Right atrium auricular region (tissue), 2 donors: Measurements from ENCODE around the gene SPEF2. TPM values are rescaled to one million over a fixed set of nuclear protein-coding genes. Genes with fewer than 3 reads are reported as not detected.
"Not testable (repeated sequence)": the region's sequence is repeated elsewhere in the genome, so short reads cannot be mapped to it uniquely, and the experiment has no call there.

Experiments used
- DNase-seq: peaks from one replicate; pipeline ENCODE4 v3.0.0-alpha.2; 2019; ENCODE audit warnings: low spot score
- H3K27ac ChIP-seq, 2 donors: fragments of 200-600 bp; sonication (generic); 1 replicate in 1 of 2; 2 replicates in 1 of 2; pipeline ENCODE4 v1.5.1; 2016 to 2019
- H3K27me3 ChIP-seq, 2 donors: fragments of 200-600 bp; sonication (generic); one replicate each; pipeline versions ENCODE4 v1.5.1 to v1.6.0; 2017 to 2019
- H3K36me3 ChIP-seq: fragments of 200-600 bp; sonication (generic); one replicate; pipeline ENCODE4 v1.5.1; 2016
- H3K4me1 ChIP-seq, 2 donors: fragments of 200-600 bp; sonication (generic); one replicate each; pipeline versions ENCODE4 v1.5.1 to v1.6.0; 2017 to 2019
- H3K4me3 ChIP-seq, 2 donors: fragments of 200-600 bp; sonication (generic); 1 replicate in 1 of 2; 2 replicates in 1 of 2; pipeline ENCODE4 v1.5.1; 2017 to 2019; ENCODE audit warnings: mild to moderate bottlenecking in 1 of 2, moderate library complexity in 1 of 2
- H3K9me3 ChIP-seq, 2 donors: fragments of 200-600 bp; sonication (generic); one replicate each; pipeline ENCODE4 v1.5.1; 2019
- total RNA-seq, 2 donors: library from RNA; depleted of rRNA; stranded (reverse); fragments of >200 nt; gene quantifications; one replicate each; pipeline ENCODE4 v1.1.0, GENCODE V29; 2016
- TF ChIP-seq, protein P1 (sequence below), 2 donors: fragments of 200-600 bp; sonication (generic); IDR thresholded peaks; one replicate each; pipeline ENCODE4 v1.5.1; 2019; ENCODE audit warnings: antibody characterized with exemption in 2 of 2

The SPEF2 gene
- total RNA-seq, 2 donors from 2014 or later, result 0.94 to 2.0 TPM

DNA sequence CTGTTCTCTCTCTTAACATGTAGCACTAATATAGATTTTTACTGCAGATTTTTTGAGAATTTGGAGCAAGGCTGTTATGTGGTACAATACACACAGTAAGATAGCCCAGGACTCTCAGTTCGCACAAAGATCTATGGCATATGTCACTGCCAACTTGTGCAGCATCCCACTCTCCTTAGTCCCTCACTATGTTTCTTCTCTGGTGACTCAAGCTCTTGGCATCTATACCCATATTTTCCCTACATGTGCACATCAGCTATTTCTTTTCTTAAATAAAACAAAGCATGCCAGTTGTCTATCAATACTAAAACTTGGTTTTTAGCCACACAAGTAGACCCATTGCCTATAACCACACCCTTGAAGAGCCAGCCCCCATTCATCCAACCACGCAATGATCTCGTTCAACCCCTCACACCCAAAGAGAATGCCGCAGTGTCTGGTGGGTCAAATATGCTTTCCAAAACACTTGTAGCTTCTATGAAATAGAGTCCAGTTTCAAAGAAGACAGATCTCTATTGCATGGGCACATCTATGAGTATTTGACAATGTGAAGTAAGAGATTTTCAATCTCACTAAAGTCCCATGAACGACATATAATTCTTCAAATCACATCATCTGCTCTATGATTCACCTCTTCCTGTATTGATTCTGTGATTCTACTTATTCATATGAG lies 220.8 kb downstream of the SPEF2 start:
- H3K27ac ChIP-seq, result no peak overlapping the region
- TF ChIP-seq, protein P1, sequence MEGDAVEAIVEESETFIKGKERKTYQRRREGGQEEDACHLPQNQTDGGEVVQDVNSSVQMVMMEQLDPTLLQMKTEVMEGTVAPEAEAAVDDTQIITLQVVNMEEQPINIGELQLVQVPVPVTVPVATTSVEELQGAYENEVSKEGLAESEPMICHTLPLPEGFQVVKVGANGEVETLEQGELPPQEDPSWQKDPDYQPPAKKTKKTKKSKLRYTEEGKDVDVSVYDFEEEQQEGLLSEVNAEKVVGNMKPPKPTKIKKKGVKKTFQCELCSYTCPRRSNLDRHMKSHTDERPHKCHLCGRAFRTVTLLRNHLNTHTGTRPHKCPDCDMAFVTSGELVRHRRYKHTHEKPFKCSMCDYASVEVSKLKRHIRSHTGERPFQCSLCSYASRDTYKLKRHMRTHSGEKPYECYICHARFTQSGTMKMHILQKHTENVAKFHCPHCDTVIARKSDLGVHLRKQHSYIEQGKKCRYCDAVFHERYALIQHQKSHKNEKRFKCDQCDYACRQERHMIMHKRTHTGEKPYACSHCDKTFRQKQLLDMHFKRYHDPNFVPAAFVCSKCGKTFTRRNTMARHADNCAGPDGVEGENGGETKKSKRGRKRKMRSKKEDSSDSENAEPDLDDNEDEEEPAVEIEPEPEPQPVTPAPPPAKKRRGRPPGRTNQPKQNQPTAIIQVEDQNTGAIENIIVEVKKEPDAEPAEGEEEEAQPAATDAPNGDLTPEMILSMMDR (IDR thresholded peaks at IDR 0.05), result no peak
- no peaks in the 10 kb centered on the region for H3K27me3 ChIP-seq
- H3K4me1 ChIP-seq, result no peaks in the 10 kb centered on the region
- H3K9me3 ChIP-seq, result no peaks in the 10 kb centered on the region
- H3K36me3 ChIP-seq, result no peaks in the 10 kb centered on the region
- no peak overlapping the region for H3K4me3 ChIP-seq
- DNase-seq, result no peak

DNA sequence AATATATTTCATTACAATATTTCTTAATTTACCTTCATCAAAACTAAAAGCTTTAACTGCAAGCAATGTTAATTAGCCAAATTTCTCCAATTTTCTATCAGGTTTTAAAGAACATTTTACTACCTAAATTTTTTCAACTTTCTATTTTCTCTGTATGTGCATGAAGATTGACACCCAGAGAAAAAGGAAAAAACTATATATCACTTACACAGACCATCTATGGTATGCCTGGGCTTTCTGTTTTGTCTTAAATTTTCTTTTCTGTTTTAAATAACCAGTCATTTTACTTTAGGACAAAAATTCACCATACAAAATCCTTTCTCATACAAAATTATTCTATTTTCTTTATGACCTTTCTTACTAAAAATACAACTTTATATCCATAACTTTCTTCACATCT lies 225.2 kb downstream of the SPEF2 start:
- TF ChIP-seq, protein P1 (IDR thresholded peaks at IDR 0.05), result no peak
- no peaks in the 10 kb centered on the region for H3K4me1 ChIP-seq
- no peak for DNase-seq

DNA sequence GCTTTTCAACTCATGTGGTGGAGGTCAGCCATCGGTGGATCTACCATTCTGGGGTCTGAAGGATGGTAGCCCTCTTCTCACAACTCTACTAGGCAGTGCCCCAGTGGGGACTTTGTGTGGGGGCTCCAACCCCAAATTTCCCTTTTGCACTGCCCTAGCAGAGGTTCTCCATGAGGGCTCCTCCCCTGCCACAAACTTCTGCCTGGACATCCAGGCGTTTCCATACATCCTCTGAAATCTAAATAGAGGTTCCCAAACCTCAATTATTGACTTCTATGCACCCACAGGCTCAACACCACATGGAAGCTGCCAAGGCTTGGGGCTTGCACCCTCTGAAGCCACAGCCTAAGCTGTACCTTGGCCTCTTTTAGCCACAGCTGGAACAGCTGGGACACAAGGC lies 227.8 kb downstream of the SPEF2 start:
- H3K9me3 ChIP-seq, DNase-seq, H3K27ac ChIP-seq, H3K4me1 ChIP-seq, H3K4me3 ChIP-seq, H3K36me3 ChIP-seq, H3K27me3 ChIP-seq: not testable (repeated sequence)

More for the DNA sequence above, 225.2 kb downstream of the SPEF2 start:
- Histone ChIP-seq H3K27ac (no peak overlapping the region), H3K27me3 (no peaks in the 10 kb centered on the region), H3K36me3 (no peaks in the 10 kb centered on the region), H3K4me3 (no peak overlapping the region), H3K9me3 (peaks cover 0 to 4% of the 10 kb centered on the region in 2 donors)

DNA sequence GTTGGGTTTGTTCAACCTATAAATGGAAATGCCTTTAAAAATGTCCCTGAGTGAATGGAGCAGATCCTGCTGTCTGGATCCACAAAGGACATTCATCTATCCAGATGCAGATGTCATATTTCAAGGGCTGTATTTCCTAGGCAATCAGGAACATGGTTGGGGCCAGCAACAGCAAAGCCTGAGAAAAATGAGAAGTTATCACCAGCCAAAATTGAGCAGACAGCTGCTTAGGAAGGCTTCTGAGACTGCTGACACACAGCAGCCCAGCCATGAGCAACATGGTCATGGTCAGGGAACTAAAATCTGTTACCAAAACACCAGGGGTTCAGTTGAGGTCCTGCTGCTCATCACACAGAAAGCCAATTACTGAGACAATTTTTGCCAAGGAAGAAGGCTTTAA lies 229.8 kb downstream of the SPEF2 start:
- no peaks in the 10 kb centered on the region for H3K27me3 ChIP-seq
- peaks cover 0 to 4% of the 10 kb centered on the region in 2 donors for H3K9me3 ChIP-seq
- H3K4me1 ChIP-seq, result peaks cover 0 to 8% of the 10 kb centered on the region in 2 donors
- H3K4me3 ChIP-seq, result no peak overlapping the region
- H3K36me3 ChIP-seq, result no peaks in the 10 kb centered on the region
- no peak overlapping the region for H3K27ac ChIP-seq
- TF ChIP-seq, protein P1 (IDR thresholded peaks at IDR 0.05), result no peak
- DNase-seq, result no peak

DNA sequence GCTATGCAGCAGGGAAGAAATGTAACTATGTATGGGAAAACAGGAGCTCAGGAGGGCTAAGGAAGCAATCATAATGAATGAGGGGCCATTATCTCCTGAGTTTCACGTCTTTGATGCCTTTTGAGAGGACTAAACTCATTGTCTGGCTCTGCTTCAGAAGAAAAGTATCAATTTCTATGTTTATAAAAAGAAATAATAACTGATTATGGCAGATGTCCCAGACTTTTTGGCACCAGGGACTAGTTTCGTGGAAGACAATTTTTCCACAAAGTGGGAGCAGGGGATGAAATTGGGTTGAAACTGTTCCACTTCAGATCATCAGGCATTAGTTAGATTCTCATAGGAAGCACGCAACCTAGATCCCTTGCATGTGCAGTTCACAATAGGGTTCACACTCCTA lies 230.3 kb downstream of the SPEF2 start:
- H3K36me3 ChIP-seq, result no peaks in the 10 kb centered on the region
- H3K27me3 ChIP-seq, result no peaks in the 10 kb centered on the region
- H3K4me3 ChIP-seq, result no peak overlapping the region
- no peak overlapping the region for H3K27ac ChIP-seq
- TF ChIP-seq, protein P1 (IDR thresholded peaks at IDR 0.05), result no peak
- peaks cover 0 to 8% of the 10 kb centered on the region in 2 donors for H3K4me1 ChIP-seq
- DNase-seq, result no peak
- H3K9me3 ChIP-seq, result peaks cover 0 to 4% of the 10 kb centered on the region in 2 donors

DNA sequence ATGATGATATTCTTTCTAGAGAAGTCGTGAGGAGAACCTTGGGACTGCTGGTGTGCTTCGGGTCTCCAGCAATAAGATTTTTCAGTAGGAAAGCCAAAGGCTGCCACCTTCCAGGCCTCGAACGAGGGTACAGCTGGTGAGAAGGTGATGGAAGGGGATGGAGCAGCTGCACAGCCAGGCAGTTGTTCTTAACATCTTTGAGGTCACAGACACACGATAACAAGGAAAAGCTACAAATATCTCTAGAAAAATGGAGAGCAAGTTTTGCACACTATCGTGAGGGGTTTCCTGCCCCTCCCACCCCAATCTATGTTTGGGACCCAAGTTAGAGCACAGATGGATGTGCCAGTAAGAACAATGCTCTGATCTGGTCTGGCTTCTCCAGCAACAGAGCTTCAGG lies 232.2 kb downstream of the SPEF2 start:
- TF ChIP-seq, protein P1 (IDR thresholded peaks at IDR 0.05), result no peak
- Histone ChIP-seq H3K36me3 (no peaks in the 10 kb centered on the region), H3K9me3 (peaks cover 0 to 4% of the 10 kb centered on the region in 2 donors), H3K4me1 (peaks cover 0 to 8% of the 10 kb centered on the region in 2 donors), H3K27me3 (no peaks in the 10 kb centered on the region), H3K27ac (no peak overlapping the region), H3K4me3 (no peak overlapping the region)
- DNase-seq, result no peak
